Measurements from ENCODE around the gene CUEDC1.

GRCh38 chr17:57947369-57947768, 7.8 kb downstream of the CUEDC1 start:
- TF ChIP-seq CTCF (IDR thresholded peaks at IDR 0.05) (no peak), POLR2A (IDR thresholded peaks at IDR 0.05) (no peak)

All from heart left ventricle (tissue), 13 donors.